MM.1S (cell line): ENCODE measurements around the gene SMOC2.

ENCODE experiments used
- DNase-seq: peaks from one replicate; pipeline ENCODE4 v3.0.0-alpha.2; 2015
- H2AFZ ChIP-seq: fragments of 300-600 bp; sonication (generic); 2 replicates; pipeline ENCODE4 v1.6.0; 2016; ENCODE audit warnings: antibody characterized with exemption, low read length
- H3F3A ChIP-seq: fragments of 300-600 bp; sonication (generic); 2 replicates; pipeline ENCODE4 v1.6.1; 2016; ENCODE audit warnings: mild to moderate bottlenecking, antibody characterized with exemption, low read length, moderate library complexity, mixed read lengths; ENCODE audit not compliant: insufficient read depth
- H3K27ac ChIP-seq: fragments of 300-600 bp; sonication (generic); 2 replicates; pipeline ENCODE4 v1.5.1; 2016; ENCODE audit warnings: mild to moderate bottlenecking, low read length
- H3K27me3 ChIP-seq: fragments of 300-600 bp; sonication (generic); replicated peaks from 2 replicates; pipeline ENCODE4 v1.6.0; 2016; ENCODE audit warnings: low read length; ENCODE audit not compliant: insufficient read depth
- H3K36me3 ChIP-seq: fragments of 300-600 bp; sonication (generic); replicated peaks from 2 replicates; pipeline ENCODE4 v1.6.1; 2016; ENCODE audit warnings: mild to moderate bottlenecking, low read length, mixed read lengths; ENCODE audit not compliant: insufficient read depth
- H3K4me1 ChIP-seq: fragments of 300-600 bp; sonication (generic); 2 replicates; pipeline ENCODE4 v1.6.1; 2016; ENCODE audit warnings: low read length, mixed read lengths
- H3K4me2 ChIP-seq: fragments of 300-600 bp; sonication (generic); 2 replicates; pipeline ENCODE4 v1.6.0; 2016; ENCODE audit warnings: low read depth, low read length
- H3K4me3 ChIP-seq: fragments of 300-600 bp; sonication (generic); 2 replicates; pipeline ENCODE4 v1.5.1; 2016; ENCODE audit warnings: low read length, mixed read lengths
- H3K79me2 ChIP-seq: fragments of 300-600 bp; sonication (generic); 2 replicates; pipeline ENCODE4 v1.6.1; 2016; ENCODE audit warnings: mixed run types, low read length, mixed read lengths
- H3K9ac ChIP-seq: fragments of 300-600 bp; sonication (generic); 2 replicates; pipeline ENCODE4 v1.6.1; 2016; ENCODE audit warnings: low read length, mixed read lengths
- H3K9me2 ChIP-seq: fragments of 300-600 bp; sonication (generic); replicated peaks from 2 replicates; pipeline ENCODE4 v1.6.1; 2016; ENCODE audit warnings: mild to moderate bottlenecking, low read length, mixed read lengths; ENCODE audit not compliant: insufficient read depth
- H3K9me3 ChIP-seq: fragments of 300-600 bp; sonication (generic); replicated peaks from 2 replicates; pipeline ENCODE4 v1.6.1; 2016; ENCODE audit warnings: mild to moderate bottlenecking, low read length, mixed read lengths; ENCODE audit not compliant: insufficient read depth
- H4K20me1 ChIP-seq: fragments of 300-600 bp; sonication (generic); 2 replicates; pipeline ENCODE4 v1.6.1; 2016; ENCODE audit warnings: mild to moderate bottlenecking, low read length, moderate library complexity, mixed read lengths; ENCODE audit not compliant: insufficient read depth
- CTCF ChIP-seq: fragments of 300-600 bp; sonication (generic); IDR thresholded peaks from 2 replicates; pipeline ENCODE4 v1.5.1; 2016; ENCODE audit warnings: antibody characterized with exemption, low read length, mixed read lengths
- EZH2 ChIP-seq: fragments of 300-600 bp; sonication (generic); optimal IDR thresholded peaks from 2 replicates; pipeline ENCODE3; 2017; ENCODE audit warnings: low read depth, mild to moderate bottlenecking, antibody characterized with exemption, low read length, mixed read lengths
- EZH2phosphoT487 ChIP-seq: fragments of 300-600 bp; sonication (generic); IDR thresholded peaks from 2 replicates; pipeline ENCODE4 v1.6.1; 2018; ENCODE audit warnings: antibody characterized with exemption, low read length

SMOC2 gene

DNA sequence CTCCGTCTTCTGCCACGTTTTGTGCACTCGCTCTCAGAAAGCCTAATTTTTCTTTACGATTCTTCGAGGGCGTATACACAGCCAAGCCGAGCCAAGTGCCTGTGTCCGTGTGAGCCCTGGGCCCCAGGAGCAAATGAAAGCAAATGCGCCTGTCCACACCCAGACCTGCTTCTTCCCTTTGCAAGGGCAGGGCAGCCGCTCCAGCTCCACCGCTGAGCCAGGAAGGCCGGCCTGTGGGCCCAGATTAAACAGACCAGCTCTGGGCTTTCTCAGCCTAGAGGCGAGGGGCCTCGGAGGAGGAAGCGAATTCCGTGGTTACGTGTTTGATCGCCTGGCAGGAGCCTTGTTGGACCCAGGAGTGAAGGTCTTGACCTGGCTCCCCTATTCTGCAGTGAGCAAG, 184.6 kb downstream of the SMOC2 start:
- Histone ChIP-seq H3K4me3 (no peak overlapping the region), H3K79me2 (no peaks in the 10 kb centered on the region), H3K9me3 (no peaks in the 10 kb centered on the region), H3K9ac (no peak overlapping the region), H3F3A (no peaks in the 10 kb centered on the region), H3K9me2 (no peaks in the 10 kb centered on the region), H3K4me1 (no peaks in the 10 kb centered on the region), H3K36me3 (no peaks in the 10 kb centered on the region), H4K20me1 (no peaks in the 10 kb centered on the region), H3K27ac (no peak overlapping the region), H3K4me2 (no peak overlapping the region), H2AFZ (no peak overlapping the region), H3K27me3 (no peaks in the 10 kb centered on the region)
- no peak for DNase-seq
- no peak for TF ChIP-seq EZH2phosphoT487
- TF ChIP-seq EZH2, result no peak
- no peak for TF ChIP-seq CTCF

GRCh38 chr6:168626046-168626602, 185.1 kb downstream of the SMOC2 start:
- H3K4me1 ChIP-seq, result no peaks in the 10 kb centered on the region

DNA sequence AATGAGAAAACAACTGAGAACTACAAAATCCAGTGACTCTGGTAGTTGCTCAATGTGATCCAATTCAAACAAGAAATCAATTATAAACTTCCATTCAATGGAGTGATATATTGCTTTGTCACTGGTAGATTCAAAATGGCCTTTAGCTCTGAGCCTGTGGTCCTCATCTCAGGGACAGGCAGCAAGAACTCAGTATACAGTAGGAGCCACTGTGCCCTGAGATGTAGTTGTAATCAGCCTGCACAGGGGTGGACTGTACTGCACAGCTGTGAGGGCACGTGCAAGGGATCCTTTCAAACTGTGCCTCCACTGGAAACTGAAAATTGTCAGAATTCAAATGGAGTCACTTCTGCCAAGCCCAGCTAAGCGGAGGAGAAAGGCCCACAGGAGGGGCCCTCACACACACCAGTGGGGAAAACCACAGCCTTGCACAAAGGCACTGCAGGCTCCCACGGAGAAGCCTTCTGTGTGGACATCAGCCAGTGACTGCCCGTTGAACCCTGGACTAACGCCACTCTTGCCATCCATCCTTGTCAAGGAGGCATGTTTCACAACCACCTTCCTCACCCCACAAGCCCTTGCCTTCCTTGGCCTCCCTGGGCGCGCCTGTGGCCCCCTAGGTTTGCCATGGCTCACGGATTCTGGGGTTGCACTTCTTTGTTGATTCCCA, 186.7 kb downstream of the SMOC2 start:
- Histone ChIP-seq H3K4me1 (no peaks in the 10 kb centered on the region), H3K9ac (no peak overlapping the region), H2AFZ (no peak overlapping the region), H3K4me3 (no peak overlapping the region), H3K27me3 (no peaks in the 10 kb centered on the region), H3K27ac (no peak overlapping the region), H3K36me3 (no peaks in the 10 kb centered on the region), H3K4me2 (no peak overlapping the region), H4K20me1 (no peaks in the 10 kb centered on the region), H3K9me3 (no peaks in the 10 kb centered on the region), H3K79me2 (no peaks in the 10 kb centered on the region), H3K9me2 (no peaks in the 10 kb centered on the region), H3F3A (no peaks in the 10 kb centered on the region)
- no peak for DNase-seq
- no peak for TF ChIP-seq EZH2phosphoT487
- no peak for TF ChIP-seq EZH2
- TF ChIP-seq CTCF, result no peak

More at GRCh38 chr6:168626046-168626602, 185.1 kb downstream of the SMOC2 start:
- Histone ChIP-seq H3F3A (no peaks in the 10 kb centered on the region), H3K27ac (no peak overlapping the region), H3K4me3 (no peak overlapping the region), H4K20me1 (no peaks in the 10 kb centered on the region), H3K9me3 (no peaks in the 10 kb centered on the region), H3K79me2 (no peaks in the 10 kb centered on the region), H2AFZ (no peak overlapping the region), H3K36me3 (no peaks in the 10 kb centered on the region), H3K9ac (no peak overlapping the region), H3K4me2 (no peak overlapping the region), H3K27me3 (no peaks in the 10 kb centered on the region), H3K9me2 (no peaks in the 10 kb centered on the region)
- no peak for DNase-seq
- TF ChIP-seq CTCF (no peak), EZH2phosphoT487 (no peak), EZH2 (no peak)
